HG02610 (cell line): ENCODE measurements around the gene C11orf24.
"Not testable (repeated sequence)": the region's sequence is repeated elsewhere in the genome, so short reads cannot be mapped to it uniquely, and the experiment has no call there.

Experiments
- ATAC-seq: cut with Tn5 transposase; IDR thresholded peaks from one replicate; pipeline ENCODE4 v1.9.1; 2021; ENCODE audit warnings: mild to moderate bottlenecking, moderate library complexity; ENCODE audit not compliant: unreplicated experiment

The C11orf24 gene

GRCh38 chr11:68257477-68258362 lies 14.1 kb downstream of the C11orf24 start:
- peak; percentile 48 for ATAC-seq

DNA sequence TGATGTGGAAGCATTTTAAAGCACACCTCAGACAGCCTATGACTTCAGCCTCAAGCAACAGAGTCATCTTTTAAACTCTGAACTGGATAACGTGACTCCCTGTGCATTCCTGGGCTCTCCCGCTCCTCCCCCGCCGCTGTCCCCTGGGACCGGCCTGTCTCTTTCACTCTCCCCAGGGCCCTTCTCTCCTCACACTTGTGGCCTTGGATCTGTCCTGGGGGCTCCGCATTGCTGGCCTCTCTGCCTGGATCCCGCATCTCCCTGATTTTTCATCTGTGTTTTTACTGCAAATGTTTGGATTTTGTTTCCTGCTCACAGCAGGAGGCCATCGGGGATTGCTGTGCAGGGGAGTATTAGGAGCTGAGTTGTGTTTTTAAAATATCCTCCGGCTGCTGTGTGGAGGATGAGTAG lies 15.4 kb downstream of the C11orf24 start:
- ATAC-seq: no peak

GRCh38 chr11:68255526-68255925 lies 16.2 kb downstream of the C11orf24 start:
- ATAC-seq: no peak

GRCh38 chr11:68254421-68254820 lies 17.4 kb downstream of the C11orf24 start:
- ATAC-seq: no peak

DNA sequence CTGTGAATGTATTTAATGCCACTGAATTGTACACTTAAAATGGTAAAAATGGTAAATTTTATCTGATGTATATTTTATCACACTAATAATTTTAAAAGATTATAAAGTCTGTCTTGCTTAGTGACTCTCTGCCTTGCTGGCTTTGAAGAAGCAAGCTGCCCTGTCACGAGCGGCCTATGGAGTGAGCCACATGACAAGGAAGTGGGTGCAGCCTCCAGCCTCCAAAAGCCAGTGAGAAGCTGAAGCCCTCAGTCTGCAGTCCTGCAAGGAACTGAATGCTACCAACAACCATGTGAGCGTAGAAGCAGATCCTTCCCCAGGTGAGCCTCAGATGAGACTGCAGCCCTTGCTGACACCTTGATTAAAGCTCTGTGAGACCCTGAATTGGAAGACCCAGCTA lies 20.0 kb downstream of the C11orf24 start:
- ATAC-seq: no peak

GRCh38 chr11:68244912-68245311 lies 26.9 kb downstream of the C11orf24 start:
- ATAC-seq: not testable (repeated sequence)

- ATAC-seq: not testable (repeated sequence)
Observed at GRCh38 chr11:68243847-68244246, 27.9 kb downstream of the C11orf24 start.

GRCh38 chr11:68242616-68243015 lies 29.2 kb downstream of the C11orf24 start:
- ATAC-seq: no peak

DNA sequence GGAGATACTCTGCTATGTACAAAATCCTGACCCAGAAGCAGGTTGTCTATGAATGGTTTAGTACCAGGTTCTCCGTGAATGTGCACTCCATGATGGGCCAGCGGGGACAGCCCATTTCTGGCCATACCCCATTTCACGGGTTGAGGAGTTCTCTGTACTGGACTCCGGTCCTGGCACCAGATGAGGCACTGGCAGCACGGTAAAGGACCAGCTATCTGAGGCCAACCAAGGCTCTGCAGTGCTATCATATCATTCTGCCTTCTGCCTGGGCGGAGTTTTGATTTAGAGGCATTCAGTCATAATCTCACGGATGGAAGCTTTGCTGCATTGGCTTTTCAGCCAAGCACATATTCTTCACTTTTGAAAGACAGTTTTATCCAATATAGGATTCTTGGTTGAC lies 40.2 kb downstream of the C11orf24 start:
- ATAC-seq: no peak

DNA sequence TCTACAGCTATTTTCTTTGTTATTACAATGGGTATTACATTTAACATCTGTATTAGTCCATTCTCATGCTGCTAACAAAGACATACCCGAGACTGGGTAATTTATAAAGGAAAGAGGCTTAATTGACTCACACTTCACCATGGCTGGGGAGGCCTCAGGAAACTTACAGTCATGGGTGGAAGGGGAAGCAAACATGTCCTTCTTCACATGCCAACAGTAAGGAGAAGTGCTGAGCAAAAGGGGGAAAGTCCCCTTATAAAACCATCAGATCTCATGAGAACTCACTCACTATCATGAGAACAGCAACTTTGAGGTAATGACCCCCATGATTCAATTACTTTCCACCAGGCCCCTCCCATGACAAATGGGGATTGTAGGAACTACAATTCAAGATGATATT lies 42.2 kb downstream of the C11orf24 start:
- no peak for ATAC-seq

GRCh38 chr11:68226421-68226820 lies 45.4 kb downstream of the C11orf24 start:
- ATAC-seq: no peak

DNA sequence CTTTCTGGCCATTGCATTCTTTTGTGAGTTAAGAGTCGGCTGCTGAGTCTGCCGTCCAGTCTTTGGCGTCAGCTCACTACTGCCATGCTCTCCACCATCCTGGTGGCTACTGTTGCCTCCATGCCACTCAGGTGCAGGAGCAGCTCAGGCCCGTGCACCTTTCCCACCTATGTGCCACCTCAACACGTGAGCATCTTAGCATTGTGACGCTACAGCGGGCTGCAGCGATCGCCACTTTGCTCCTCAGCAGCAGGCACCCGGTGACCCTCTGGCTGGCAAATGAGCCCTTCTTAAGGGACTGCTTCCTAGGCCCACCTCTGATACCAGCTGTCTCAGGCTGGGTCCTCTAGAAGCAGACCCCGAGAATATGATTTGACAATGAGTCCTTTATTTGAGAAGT lies 47.2 kb downstream of the C11orf24 start:
- ATAC-seq: no peak

DNA sequence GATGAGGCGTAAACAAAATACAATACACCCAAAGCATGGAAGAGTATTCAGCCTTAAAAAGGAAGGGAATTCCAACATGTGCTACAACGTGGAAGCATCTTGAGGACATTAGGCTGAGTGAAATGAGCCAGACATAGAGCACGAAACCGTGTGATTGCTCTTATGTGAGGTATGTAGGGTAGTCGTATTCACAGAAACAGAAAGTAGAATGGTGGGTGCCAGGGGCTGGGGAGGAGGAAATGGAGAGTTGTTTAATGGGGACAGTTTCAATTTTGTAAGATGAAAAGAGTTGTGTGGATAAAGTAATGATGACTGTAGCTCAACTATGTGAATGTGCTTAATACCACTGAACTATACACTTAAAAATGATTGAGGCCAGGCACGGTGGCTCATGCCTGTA lies 48.5 kb downstream of the C11orf24 start:
- no peak for ATAC-seq

DNA sequence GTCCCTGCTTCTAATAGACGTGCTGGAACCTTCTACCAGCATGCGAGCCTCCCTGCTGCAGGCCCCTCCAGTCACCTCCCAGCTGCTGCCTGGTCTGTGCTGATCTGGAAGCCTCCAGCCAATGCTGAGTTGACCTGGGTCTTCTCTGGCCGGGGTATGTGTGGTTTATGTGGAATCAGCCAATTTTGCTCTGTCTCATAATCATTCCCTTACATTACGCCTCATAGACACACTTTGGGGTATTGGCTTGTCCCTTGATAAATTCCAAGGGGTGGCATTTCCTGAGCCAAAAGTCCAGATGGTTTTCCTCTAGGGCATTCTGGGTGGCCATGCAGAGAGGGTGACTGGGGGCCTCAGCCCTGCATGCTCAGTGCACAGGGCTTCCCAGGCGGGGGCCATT lies 50.4 kb downstream of the C11orf24 start:
- no peak for ATAC-seq

- no peak for ATAC-seq
Observed at GRCh38 chr11:68216171-68216938, 55.4 kb downstream of the C11orf24 start.

- no peak for ATAC-seq
Observed at GRCh38 chr11:68215524-68216170, 56.1 kb downstream of the C11orf24 start.

DNA sequence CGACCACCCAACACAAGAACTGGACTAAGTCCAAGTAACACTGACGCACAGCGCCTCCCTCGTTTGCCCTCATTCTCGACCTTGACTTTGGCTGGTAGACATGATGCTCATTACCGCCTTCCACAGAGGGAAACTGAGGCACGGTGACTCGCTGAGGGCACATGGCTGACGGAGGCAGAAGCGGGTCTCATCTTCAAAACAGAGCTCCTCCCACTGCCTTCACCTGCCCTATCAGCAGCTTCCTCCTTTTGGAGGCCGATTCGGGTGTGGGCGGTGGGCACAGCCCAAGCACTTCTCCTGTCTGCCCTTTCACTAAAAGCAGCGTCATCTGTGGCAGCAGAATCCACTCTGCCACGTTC lies 56.7 kb downstream of the C11orf24 start:
- no peak for ATAC-seq

GRCh38 chr11:68214173-68215086 lies 57.3 kb downstream of the C11orf24 start:
- no peak for ATAC-seq

GRCh38 chr11:68213555-68214172 lies 58.1 kb downstream of the C11orf24 start:
- ATAC-seq: peak; percentile 39

DNA sequence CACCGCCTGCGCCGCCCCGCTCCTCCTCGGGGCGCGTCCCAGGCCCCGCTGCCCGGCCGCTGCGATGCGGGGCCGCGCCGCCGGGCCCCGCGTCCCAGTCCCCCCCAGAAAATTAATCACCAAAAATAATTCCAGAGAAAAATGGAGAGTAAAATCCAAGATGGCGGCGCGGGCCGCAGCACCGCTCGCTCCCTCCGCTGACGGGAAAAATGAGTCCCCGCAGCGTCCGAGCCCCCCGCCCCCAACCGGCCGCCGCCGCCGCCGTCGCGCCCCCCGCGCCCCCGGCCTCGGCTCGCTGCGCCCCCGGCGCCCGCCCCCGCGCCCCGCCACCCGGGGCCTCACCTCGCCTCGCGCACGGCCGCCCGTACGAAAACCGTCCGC lies 58.6 kb downstream of the C11orf24 start, which contains the start of gene KMT5B:
KMT5B (minus strand) TSS at position 162 of the 381 bp plus-strand sequence. CDS start 23,220 bp downstream, outside the sequence.
- peak; percentile 6 for ATAC-seq
